ENCODE results near the gene FCHSD2.

DNA sequence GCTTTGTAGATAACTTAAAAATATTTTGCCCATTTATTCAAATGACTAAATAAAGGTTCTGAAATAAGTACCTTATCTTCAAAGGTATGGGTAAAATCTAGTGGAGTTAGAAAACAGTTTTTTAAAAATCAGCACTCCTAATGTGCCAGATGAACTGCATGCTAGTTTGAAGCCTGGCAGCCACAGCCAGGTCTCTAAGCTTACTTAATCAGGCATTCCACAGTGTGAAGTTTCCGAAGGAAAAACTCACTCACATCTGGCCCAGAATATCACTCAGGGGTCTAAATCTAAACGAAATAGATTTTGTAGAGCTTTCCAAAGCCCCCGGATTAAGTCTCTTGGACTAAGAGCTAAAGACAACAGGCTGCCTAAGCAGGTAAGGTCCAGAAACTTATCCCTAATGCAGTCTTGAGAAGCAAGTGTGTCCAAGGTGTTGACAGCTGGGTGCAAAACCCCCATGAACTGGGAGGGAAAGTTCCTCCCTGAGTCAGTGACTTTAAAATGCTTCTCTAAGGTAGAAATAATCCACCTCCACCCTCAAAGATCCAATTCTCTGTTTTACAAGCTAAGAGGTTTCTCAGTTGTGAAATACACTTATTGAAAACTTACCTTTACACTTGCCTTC lies 157.6 kb downstream of the FCHSD2 start:
- TF ChIP-seq YY1 (IDR thresholded peaks at IDR 0.05; ENCODE audit: insufficient read depth, insufficient read length), result no peak
- TF ChIP-seq ZNF274 (IDR thresholded peaks at IDR 0.05; ENCODE audit: low read depth, low read length), result no peak

Data from NT2/D1 (cell line).